SW480 (cell line): ENCODE data around the gene AP1AR.

Experiments
- DNase-seq: peaks from one replicate; pipeline ENCODE4 v3.0.0-alpha.2; 2016; ENCODE audit warnings: low spot score

AP1AR gene

GRCh38 chr4:112312610-112313239, 81.1 kb downstream of the AP1AR start:
- DNase-seq, result no peak

- DNase-seq, result no peak
Measured at GRCh38 chr4:112315446-112315845, 83.9 kb downstream of the AP1AR start.

GRCh38 chr4:112316360-112316759, 84.8 kb downstream of the AP1AR start:
- no peak for DNase-seq

- DNase-seq, result no peak
Measured at GRCh38 chr4:112318239-112319142, 86.9 kb downstream of the AP1AR start.
